GM21619 (cell line): ENCODE data around the gene ARHGEF10L.

Experiments
- ATAC-seq: cut with Tn5 transposase; IDR thresholded peaks from one replicate; pipeline ENCODE4 v1.9.1; 2021; ENCODE audit not compliant: unreplicated experiment

Gene ARHGEF10L

GRCh38 chr1:17588048-17588871 lies 48.8 kb downstream of the ARHGEF10L start:
- ATAC-seq, result no peak

- no peak for ATAC-seq
Measured at GRCh38 chr1:17591814-17592430, 52.4 kb downstream of the ARHGEF10L start.

DNA sequence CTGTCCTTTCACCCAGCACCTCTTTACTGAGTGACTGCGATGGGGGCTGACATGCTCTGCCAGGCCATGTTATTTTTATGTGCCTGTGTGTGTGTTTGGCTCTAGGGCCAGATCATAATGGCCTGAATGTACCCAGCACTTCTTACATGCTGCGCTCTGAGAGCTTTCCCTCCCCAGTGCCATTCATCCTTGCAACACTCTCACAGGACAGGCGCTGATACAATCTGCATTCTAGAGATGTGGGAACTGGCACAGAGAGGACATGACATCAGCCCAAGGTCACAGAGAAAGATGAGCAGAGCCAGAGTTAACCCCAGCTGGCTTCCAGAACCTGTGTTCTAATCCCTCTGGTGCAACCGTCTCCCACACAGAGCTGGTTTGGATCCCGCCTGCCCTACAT lies 54.5 kb downstream of the ARHGEF10L start:
- no peak for ATAC-seq

- no peak for ATAC-seq
Measured at GRCh38 chr1:17594690-17595601, 55.4 kb downstream of the ARHGEF10L start.

GRCh38 chr1:17595602-17595925 lies 56.1 kb downstream of the ARHGEF10L start:
- ATAC-seq, result no peak

DNA sequence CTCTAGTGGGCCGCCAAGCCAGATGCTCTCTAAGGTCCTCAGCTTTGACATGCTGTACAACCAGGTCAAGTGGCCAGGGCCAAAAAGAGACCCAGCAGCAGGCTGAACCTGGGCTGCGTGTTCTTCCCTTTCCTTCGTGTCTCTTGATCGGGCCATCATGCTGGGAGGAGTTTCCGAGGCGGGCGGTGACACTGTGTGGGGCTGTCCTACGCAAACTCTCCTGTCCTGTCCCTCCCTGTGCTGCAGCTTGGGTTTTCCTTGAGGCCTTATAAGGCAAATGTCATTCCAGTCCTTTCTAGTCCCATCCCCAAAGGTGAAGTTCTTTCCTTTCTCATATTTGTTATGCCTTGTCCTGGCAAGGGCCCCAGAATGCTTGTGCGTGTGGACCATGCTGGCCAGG lies 56.7 kb downstream of the ARHGEF10L start:
- ATAC-seq, result no peak

DNA sequence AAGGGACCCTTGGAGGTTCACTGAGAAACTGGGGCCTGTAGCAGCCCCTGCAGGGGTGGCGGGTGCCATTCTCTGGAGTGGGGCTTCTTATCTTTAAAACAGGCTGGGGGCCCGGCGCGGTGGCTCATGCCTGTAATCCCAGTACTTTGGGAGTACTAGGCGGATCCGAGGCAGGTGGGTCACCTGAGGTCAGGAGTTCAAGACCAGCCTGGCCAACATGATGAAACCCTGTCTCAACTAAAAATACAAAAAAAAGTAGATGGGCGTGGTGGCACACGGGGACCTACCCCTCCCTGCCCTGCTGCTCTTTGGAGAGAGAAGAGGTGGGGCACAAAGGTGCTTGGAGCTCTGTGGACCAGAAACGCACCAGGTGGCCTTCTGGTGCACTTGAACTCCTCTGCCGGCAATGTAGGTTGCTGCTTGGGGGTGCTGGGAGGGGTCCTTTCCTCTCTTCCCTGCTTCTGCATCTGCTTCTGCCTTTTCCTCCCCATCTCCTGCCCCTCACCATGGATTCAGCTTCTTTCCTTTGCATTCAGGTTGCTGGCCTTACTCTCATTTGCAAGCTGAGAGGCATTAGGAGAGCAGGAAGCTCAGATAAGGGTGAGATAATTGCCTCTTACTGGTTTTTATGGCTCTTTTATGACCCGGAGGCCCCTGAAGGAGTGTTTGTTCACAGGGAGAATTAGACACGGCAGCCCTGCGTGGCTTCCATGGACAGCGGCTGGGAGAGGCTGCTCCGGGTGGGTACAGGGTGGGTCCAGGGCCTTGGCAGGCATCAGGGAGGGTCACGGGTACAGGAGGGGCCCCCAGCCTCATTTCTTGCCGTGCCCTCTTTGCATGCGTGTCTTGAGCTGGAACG lies 57.4 kb downstream of the ARHGEF10L start:
- no peak for ATAC-seq

- no peak for ATAC-seq
Measured at GRCh38 chr1:17597651-17598050, 58.2 kb downstream of the ARHGEF10L start.

DNA sequence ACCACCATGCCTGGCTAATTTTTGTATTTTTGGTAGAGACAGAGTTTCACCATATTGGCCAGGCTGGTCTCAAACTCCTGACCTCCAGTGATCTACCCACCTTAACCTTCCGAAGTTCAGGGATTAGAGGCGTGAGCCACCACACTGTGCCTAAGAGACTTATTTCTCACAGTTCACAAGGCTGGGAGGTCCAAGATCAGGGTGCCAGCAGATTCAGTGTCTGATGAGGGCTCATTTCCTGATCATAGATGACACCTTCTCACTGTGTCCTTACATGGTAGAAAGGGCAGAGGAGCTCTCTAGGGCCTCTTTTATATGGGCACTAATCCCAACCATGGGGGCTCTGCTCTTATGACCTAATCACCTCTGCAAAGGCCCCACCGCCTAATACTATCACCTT lies 58.8 kb downstream of the ARHGEF10L start:
- no peak for ATAC-seq

DNA sequence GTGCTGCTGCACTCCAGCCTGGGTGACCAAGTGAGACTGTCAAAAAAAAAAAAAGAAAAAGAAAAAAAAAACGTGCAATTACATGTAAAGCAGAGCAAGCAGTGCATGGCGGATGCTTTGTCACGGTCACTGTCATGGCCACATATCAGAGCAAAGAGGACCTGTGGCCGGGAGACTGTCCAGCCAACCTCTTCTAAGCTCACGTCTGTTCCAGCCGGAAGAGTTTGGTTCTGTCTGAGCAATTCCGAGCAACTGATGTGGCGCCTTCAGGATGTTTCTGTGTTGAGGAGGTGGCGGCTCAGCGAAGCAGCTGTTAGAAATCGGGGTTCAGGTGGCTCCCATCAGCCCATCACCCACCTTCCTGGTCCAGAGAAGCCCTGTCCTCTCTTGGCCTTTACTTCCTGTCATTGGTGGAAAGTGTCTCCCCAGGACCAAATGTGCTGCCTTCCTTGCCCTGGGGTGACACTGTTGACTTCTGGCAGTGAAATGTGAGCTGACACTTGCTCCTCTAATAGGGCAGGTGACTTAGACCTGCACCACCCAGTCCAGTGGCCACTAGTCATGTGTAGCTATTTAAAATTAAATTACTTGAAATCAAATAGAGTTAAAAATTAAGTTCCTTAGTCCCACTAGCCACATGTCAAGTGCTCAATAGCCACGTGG lies 59.9 kb downstream of the ARHGEF10L start:
- ATAC-seq, result no peak

- ATAC-seq, result no peak
Measured at GRCh38 chr1:17599954-17600300, 60.4 kb downstream of the ARHGEF10L start.

- ATAC-seq, result no peak
Measured at GRCh38 chr1:17600321-17600720, 60.8 kb downstream of the ARHGEF10L start.

DNA sequence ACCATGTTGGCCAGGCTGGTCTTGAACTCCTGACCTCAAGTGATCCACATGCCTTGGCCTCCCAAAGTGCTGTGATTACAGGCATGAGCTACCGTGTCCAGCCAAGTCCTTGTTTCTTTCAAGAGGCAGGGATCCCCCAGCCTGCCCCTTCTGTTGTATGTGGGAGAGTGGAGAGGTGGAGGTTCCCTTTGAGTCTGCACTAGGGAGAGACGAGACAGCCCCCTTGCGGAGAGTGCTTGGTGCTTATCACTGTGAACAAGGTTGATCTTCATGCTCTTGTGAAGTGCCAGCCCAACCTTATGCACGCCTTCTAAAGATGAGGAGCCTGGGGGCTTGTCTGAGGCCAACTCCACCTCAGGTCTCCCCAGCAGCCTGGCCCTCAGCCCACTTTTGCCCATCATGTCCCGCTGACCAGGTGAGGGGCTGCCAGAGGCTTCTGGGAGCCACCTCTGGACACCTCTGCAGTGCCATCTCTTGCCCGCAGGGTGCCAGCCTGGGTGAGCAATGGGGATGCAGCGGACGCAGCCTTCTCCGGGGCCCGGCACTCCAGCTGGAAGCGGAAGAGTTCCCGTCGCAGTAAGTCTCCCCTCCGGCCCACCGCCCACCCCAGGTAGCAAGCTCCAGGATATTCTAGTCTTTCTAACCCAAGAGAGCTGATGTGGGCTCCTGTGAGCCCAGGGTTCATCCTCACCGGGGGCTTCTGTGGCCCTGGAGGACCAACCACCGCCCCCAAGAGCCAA lies 62.3 kb downstream of the ARHGEF10L start:
- no peak for ATAC-seq

- no peak for ATAC-seq
Measured at GRCh38 chr1:17603091-17603841, 63.8 kb downstream of the ARHGEF10L start.

- ATAC-seq, result no peak
Measured at GRCh38 chr1:17605582-17606344, 66.3 kb downstream of the ARHGEF10L start.

- ATAC-seq, result no peak
Measured at GRCh38 chr1:17606826-17607440, 67.4 kb downstream of the ARHGEF10L start.

DNA sequence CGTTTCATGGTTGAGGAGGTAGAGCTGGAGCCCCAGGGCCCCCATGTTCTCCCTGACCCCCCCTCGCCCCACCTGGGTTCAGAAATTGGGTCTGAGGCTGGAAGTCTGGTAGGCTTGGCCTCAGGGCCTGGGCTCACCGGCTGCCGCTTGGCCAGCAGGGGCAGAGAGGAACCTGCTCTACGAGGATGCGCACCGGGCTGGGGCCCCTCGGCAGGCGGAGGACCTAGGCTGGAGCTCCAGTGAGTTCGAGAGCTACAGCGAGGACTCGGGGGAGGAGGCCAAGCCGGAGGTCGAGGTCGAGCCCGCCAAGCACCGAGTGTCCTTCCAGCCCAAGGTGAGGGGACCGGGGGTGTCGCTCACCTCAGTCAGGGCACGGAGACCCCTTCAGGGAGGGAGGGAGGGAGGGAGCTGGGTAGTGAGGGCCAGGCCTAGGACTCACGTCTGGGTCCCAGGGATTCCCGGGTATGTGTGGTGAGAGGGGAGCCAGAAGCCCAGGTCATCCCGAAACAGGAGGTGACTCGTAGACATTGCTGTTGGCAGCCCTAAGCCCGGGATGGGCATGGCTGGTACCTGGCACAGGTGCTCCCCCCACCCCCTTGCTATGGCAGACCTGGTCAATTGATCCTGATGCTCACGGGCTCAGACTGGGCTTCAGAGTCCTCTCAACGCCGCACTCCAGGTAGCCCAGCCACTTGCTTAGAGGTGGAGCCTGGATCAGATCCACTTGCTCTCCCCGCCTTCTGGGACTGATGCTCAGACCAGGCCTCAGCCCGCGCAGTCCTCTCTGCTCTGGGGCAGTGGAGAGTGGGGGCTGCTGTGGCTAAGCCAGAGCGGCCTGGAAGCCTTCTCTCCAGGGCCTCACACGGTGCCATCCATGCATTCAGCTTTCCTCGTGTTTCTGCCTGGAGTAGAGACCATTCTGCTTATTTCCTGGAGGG lies 68.4 kb downstream of the ARHGEF10L start:
- no peak for ATAC-seq
